ENCODE measurements around the gene UBQLN1. TPM values are rescaled to one million over a fixed set of nuclear protein-coding genes. Genes with fewer than 3 reads are reported as not detected.
A peak's percentile ranks its signal among the peaks of the same experiment; 100 is the strongest.

UBQLN1 gene
- total RNA-seq, 4 donors from 2014 or later = 202 to 266 (median 231) TPM

GRCh38 chr9:83656032-83656680 is 51.6 kb downstream of the UBQLN1 start:
- intact Hi-C loops (cut with DNase I; ENCODE audit: low total_unique reads) = no loop called here
- TF ChIP-seq POLR2A (IDR thresholded peaks at IDR 0.05) (no peak), CTCF (IDR thresholded peaks at IDR 0.05 in 4 of 5, conservative IDR thresholded peaks at IDR 0.05 in 1 of 5) (no peak)
- Histone ChIP-seq H3K4me1 (no peaks in the 10 kb centered on the region), H3K4me3 (no peak overlapping the region), H3K36me3 (peaks cover 0 to 72% of the 10 kb centered on the region in 2 donors), H3K9me3 (no peaks in the 10 kb centered on the region), H3K27me3 (no peaks in the 10 kb centered on the region), H3K27ac (no peak overlapping the region)
- ATAC-seq = no peak
- no peak for DNase-seq
- in situ Hi-C loops (cut with MboI; ENCODE audit: low sequenced_read_pairs in 4 of 4) = no loop called here

GRCh38 chr9:83655433-83655832 is 52.3 kb downstream of the UBQLN1 start:
- intact Hi-C loops (cut with DNase I; ENCODE audit: low total_unique reads) = no loop called here
- no peaks in the 10 kb centered on the region for H3K9me3 ChIP-seq
- TF ChIP-seq CTCF (IDR thresholded peaks at IDR 0.05 in 4 of 5, conservative IDR thresholded peaks at IDR 0.05 in 1 of 5) (no peak), POLR2A (IDR thresholded peaks at IDR 0.05) (no peak)
- H3K4me1 ChIP-seq = no peaks in the 10 kb centered on the region
- H3K27ac ChIP-seq = no peak overlapping the region
- no peaks in the 10 kb centered on the region for H3K27me3 ChIP-seq
- ATAC-seq = no peak
- no peak for DNase-seq
- in situ Hi-C loops (cut with MboI; ENCODE audit: low sequenced_read_pairs in 4 of 4) = no loop called here
- peaks cover 0 to 69% of the 10 kb centered on the region in 2 donors for H3K36me3 ChIP-seq
- H3K4me3 ChIP-seq = no peak overlapping the region

- DNase-seq (no peak), ATAC-seq (no peak)
- TF ChIP-seq POLR2A (IDR thresholded peaks at IDR 0.05) (no peak), CTCF (IDR thresholded peaks at IDR 0.05 in 4 of 5, conservative IDR thresholded peaks at IDR 0.05 in 1 of 5) (no peak)
- in situ Hi-C loops (cut with MboI; ENCODE audit: low sequenced_read_pairs in 4 of 4) (no loop called here), intact Hi-C loops (cut with DNase I; ENCODE audit: low total_unique reads) (no loop called here)
- Histone ChIP-seq H3K4me1 (no peaks in the 10 kb centered on the region), H3K27me3 (no peaks in the 10 kb centered on the region), H3K36me3 (peaks cover 0 to 39% of the 10 kb centered on the region in 2 donors), H3K4me3 (no peak overlapping the region), H3K27ac (no peak overlapping the region), H3K9me3 (no peaks in the 10 kb centered on the region)
These were observed 55.3 kb downstream of the UBQLN1 start for GRCh38 chr9:83652433-83652832.

GRCh38 chr9:83651558-83651957 is 56.2 kb downstream of the UBQLN1 start:
- no peaks in the 10 kb centered on the region for H3K27me3 ChIP-seq
- in situ Hi-C loops (cut with MboI; ENCODE audit: low sequenced_read_pairs in 4 of 4) (no loop called here), intact Hi-C loops (cut with DNase I; ENCODE audit: low total_unique reads) (no loop called here)
- H3K27ac ChIP-seq = no peak overlapping the region
- no peak overlapping the region for H3K4me3 ChIP-seq
- no peak for ATAC-seq
- H3K9me3 ChIP-seq = no peaks in the 10 kb centered on the region
- TF ChIP-seq CTCF (IDR thresholded peaks at IDR 0.05 in 4 of 5, conservative IDR thresholded peaks at IDR 0.05 in 1 of 5) (no peak), POLR2A (IDR thresholded peaks at IDR 0.05) (no peak)
- peaks cover 0 to 31% of the 10 kb centered on the region in 2 donors for H3K36me3 ChIP-seq
- DNase-seq = no peak
- H3K4me1 ChIP-seq = no peaks in the 10 kb centered on the region

- Histone ChIP-seq H3K9me3 (no peaks in the 10 kb centered on the region), H3K36me3 (peaks cover 0 to 24% of the 10 kb centered on the region in 2 donors), H3K4me3 (no peak overlapping the region), H3K27ac (no peak overlapping the region), H3K4me1 (no peaks in the 10 kb centered on the region), H3K27me3 (no peaks in the 10 kb centered on the region)
- TF ChIP-seq POLR2A (IDR thresholded peaks at IDR 0.05) (no peak), CTCF (IDR thresholded peaks at IDR 0.05 in 4 of 5, conservative IDR thresholded peaks at IDR 0.05 in 1 of 5) (no peak)
- intact Hi-C loops (cut with DNase I; ENCODE audit: low total_unique reads) (no loop called here), in situ Hi-C loops (cut with MboI; ENCODE audit: low sequenced_read_pairs in 4 of 4) (loop anchor here in 3 of 4 donors (10.0 to 25.0 kb wide), 3 partner anchors 312 to 325 kb away; no protein-coding TSS in a partner anchor)
- ATAC-seq (peak in 1 of 2 donors; percentile 11), DNase-seq (no peak)
These were observed 58.2 kb downstream of the UBQLN1 start for GRCh38 chr9:83649515-83649914.

Data from gastrocnemius medialis (tissue), 4 donors.